Osteocyte (in vitro differentiated cells): Measurements from ENCODE around the gene TGM6. TPM values are rescaled to one million over a fixed set of nuclear protein-coding genes. Genes with fewer than 3 reads are reported as not detected.

Experiments
- DNase-seq: peaks from one replicate; pipeline ENCODE4 v3.0.0; 2021; ENCODE audit warnings: mixed read lengths; ENCODE audit not compliant: unreplicated experiment; ENCODE audit errors: extremely low spot score
- H3K27ac Mint-ChIP-seq: one replicate; pipeline ENCODE4 v1.8.0; 2021; ENCODE audit warnings: mild to moderate bottlenecking, mixed read lengths; ENCODE audit not compliant: unreplicated experiment
- H3K27me3 Mint-ChIP-seq: one replicate; pipeline ENCODE4 v1.8.0; 2021; ENCODE audit warnings: mixed read lengths; ENCODE audit not compliant: unreplicated experiment
- H3K36me3 Mint-ChIP-seq: one replicate; pipeline ENCODE4 v1.8.0; 2021; ENCODE audit warnings: mixed read lengths; ENCODE audit not compliant: unreplicated experiment
- H3K4me1 Mint-ChIP-seq: one replicate; pipeline ENCODE4 v1.8.0; 2021; ENCODE audit warnings: mixed read lengths; ENCODE audit not compliant: unreplicated experiment
- H3K4me3 Mint-ChIP-seq: one replicate; pipeline ENCODE4 v1.8.0; 2021; ENCODE audit warnings: mild to moderate bottlenecking, moderate library complexity, mixed read lengths; ENCODE audit not compliant: unreplicated experiment
- H3K9me3 Mint-ChIP-seq: one replicate; pipeline ENCODE4 v1.8.0; 2021; ENCODE audit warnings: mixed read lengths; ENCODE audit not compliant: unreplicated experiment
- CTCF ChIP-seq: fragments of 200-600 bp; sonication (generic); IDR thresholded peaks from 2 replicates; pipeline ENCODE4 v1.5.0; 2021; ENCODE audit warnings: antibody characterized with exemption, mild to moderate bottlenecking, moderate library complexity
- total RNA-seq: library from RNA; stranded (reverse); gene quantifications from 2 replicates; pipeline ENCODE4 v1.2.1, GENCODE V29; 2021

The TGM6 gene
- total RNA-seq, 1 donor from 2014 or later, result not detected

GRCh38 chr20:2361035-2361593, 19.6 kb upstream of the TGM6 start:
- no peak for DNase-seq
- Mint-ChIP-seq H3K4me1 (no peaks in the 10 kb centered on the region), H3K4me3 (no peak overlapping the region), H3K36me3 (no peaks in the 10 kb centered on the region), H3K27me3 (peaks cover 14% of the 10 kb centered on the region), H3K9me3 (peaks cover 12% of the 10 kb centered on the region), H3K27ac (no peak overlapping the region)
- no peak for TF ChIP-seq CTCF

- peaks cover 7% of the 10 kb centered on the region for H3K27me3 Mint-ChIP-seq
- peaks cover 12% of the 10 kb centered on the region for H3K9me3 Mint-ChIP-seq
- H3K4me3 Mint-ChIP-seq, result no peak overlapping the region
- no peaks in the 10 kb centered on the region for H3K36me3 Mint-ChIP-seq
- no peak overlapping the region for H3K27ac Mint-ChIP-seq
- no peaks in the 10 kb centered on the region for H3K4me1 Mint-ChIP-seq
- no peak for DNase-seq
- no peak for TF ChIP-seq CTCF
Measured at GRCh38 chr20:2363187-2363586, 17.5 kb upstream of the TGM6 start.

GRCh38 chr20:2363587-2363986, 17.1 kb upstream of the TGM6 start:
- Mint-ChIP-seq H3K27ac (no peak overlapping the region), H3K4me3 (no peak overlapping the region), H3K9me3 (peaks cover 12% of the 10 kb centered on the region), H3K36me3 (no peaks in the 10 kb centered on the region), H3K4me1 (no peaks in the 10 kb centered on the region), H3K27me3 (peaks cover 11% of the 10 kb centered on the region)
- no peak for DNase-seq
- TF ChIP-seq CTCF, result no peak

GRCh38 chr20:2364044-2364443, 16.7 kb upstream of the TGM6 start:
- Mint-ChIP-seq H3K27me3 (peaks cover 11% of the 10 kb centered on the region), H3K4me1 (no peaks in the 10 kb centered on the region), H3K9me3 (peaks cover 12% of the 10 kb centered on the region), H3K27ac (no peak overlapping the region), H3K36me3 (no peaks in the 10 kb centered on the region), H3K4me3 (no peak overlapping the region)
- no peak for TF ChIP-seq CTCF
- DNase-seq, result no peak

GRCh38 chr20:2365091-2365490, 15.6 kb upstream of the TGM6 start:
- Mint-ChIP-seq H3K9me3 (peaks cover 17% of the 10 kb centered on the region), H3K4me1 (no peaks in the 10 kb centered on the region), H3K36me3 (no peaks in the 10 kb centered on the region), H3K27me3 (peaks cover 7% of the 10 kb centered on the region), H3K4me3 (no peak overlapping the region), H3K27ac (no peak overlapping the region)
- DNase-seq, result no peak
- no peak for TF ChIP-seq CTCF
